Naive thymus-derived CD4-positive, alpha-beta T cell (primary cell): ENCODE results near the gene SMG7. TPM values are rescaled to one million over a fixed set of nuclear protein-coding genes. Genes with fewer than 3 reads are reported as not detected.
A peak's percentile ranks its signal among the peaks of the same experiment; 100 is the strongest.
"Not testable (repeated sequence)": the region's sequence is repeated elsewhere in the genome, so short reads cannot be mapped to it uniquely, and the experiment has no call there.

Experiments used
- ATAC-seq: fragments of 150-1000 bp; cut with Tn5 transposase; 2 replicates; pipeline ENCODE4 v1.10.0; 2021; ENCODE audit warnings: mild to moderate bottlenecking, moderate library complexity
- CTCF ChIA-PET: fragments of 350-600 bp; sonication (Branson Sonifier 250); formaldehyde crosslinking; loops from one replicate; lab custom pipeline; 2021; ENCODE audit warnings: antibody characterized with exemption; lab: Charles Lee
- POLR2A ChIA-PET: fragments of 350-600 bp; sonication (Branson Sonifier 250); formaldehyde crosslinking; loops from one replicate; lab custom pipeline; 2021; ENCODE audit warnings: antibody characterized with exemption, inconsistent platforms; lab: Charles Lee
- DNase-seq, 9 donors: peaks; one replicate each; pipeline versions ENCODE4 v3.0.0 to v3.0.0-alpha.2; 2020 to 2022; ENCODE audit warnings: mixed read lengths in 1 of 9
- H3K27ac ChIP-seq: one replicate; pipeline ENCODE4 v1.7.0; 2013; ENCODE audit warnings: mild to moderate bottlenecking, low read depth, low read length, moderate library complexity
- H3K27me3 ChIP-seq, 2 donors: one replicate each; pipeline ENCODE4 v1.7.0; 2013; ENCODE audit warnings: low read length in 2 of 2, mild to moderate bottlenecking in 2 of 2, moderate library complexity in 2 of 2; ENCODE audit not compliant: control insufficient read depth in 2 of 2, insufficient read depth in 2 of 2
- H3K36me3 ChIP-seq, 3 experiments: 1 replicate in 2 of 3; 2 replicates in 1 of 3; pipeline ENCODE4 v1.7.0; 2013; ENCODE audit warnings: low read length in 3 of 3, mild to moderate bottlenecking in 3 of 3, moderate library complexity in 1 of 3; ENCODE audit not compliant: insufficient read depth in 3 of 3, control insufficient read depth in 2 of 3
- H3K4me1 ChIP-seq, 2 donors: one replicate each; pipeline ENCODE4 v1.7.0; 2013; ENCODE audit warnings: low read length in 2 of 2, mild to moderate bottlenecking in 2 of 2, moderate library complexity in 1 of 2; ENCODE audit not compliant: control insufficient read depth in 2 of 2, insufficient read depth in 2 of 2
- H3K4me3 ChIP-seq: 2 replicates; pipeline ENCODE4 v1.7.0; 2013; ENCODE audit warnings: mild to moderate bottlenecking, low read length
- H3K9me3 ChIP-seq, 3 experiments: 1 replicate in 2 of 3; 2 replicates in 1 of 3; pipeline ENCODE4 v1.7.0; 2013; ENCODE audit warnings: low read length in 3 of 3; ENCODE audit not compliant: control insufficient read depth in 2 of 3
- H3K27ac Mint-ChIP-seq, 9 donors: one replicate each; pipeline ENCODE4 v1.8.0; 2020 to 2022; ENCODE audit warnings: mixed read lengths in 9 of 9, mild to moderate bottlenecking in 8 of 9, moderate library complexity in 5 of 9, inconsistent platforms in 2 of 9
- H3K27me3 Mint-ChIP-seq, 5 donors: one replicate each; pipeline ENCODE4 v1.8.0; 2021 to 2022; ENCODE audit warnings: mixed read lengths in 5 of 5, mild to moderate bottlenecking in 1 of 5
- H3K36me3 Mint-ChIP-seq, 5 donors: one replicate each; pipeline ENCODE4 v1.8.0; 2020 to 2022; ENCODE audit warnings: mixed read lengths in 5 of 5, mild to moderate bottlenecking in 3 of 5, inconsistent platforms in 1 of 5
- H3K4me1 Mint-ChIP-seq, 7 donors: one replicate each; pipeline ENCODE4 v1.8.0; 2020 to 2022; ENCODE audit warnings: mixed read lengths in 7 of 7, mild to moderate bottlenecking in 3 of 7, inconsistent platforms in 1 of 7
- H3K4me3 Mint-ChIP-seq, 10 donors: one replicate each; pipeline ENCODE4 v1.8.0; 2020 to 2022; ENCODE audit warnings: mild to moderate bottlenecking in 10 of 10, mixed read lengths in 10 of 10, moderate library complexity in 6 of 10, inconsistent platforms in 2 of 10
- H3K9me3 Mint-ChIP-seq, 11 donors: one replicate each; pipeline ENCODE4 v1.8.0; 2020 to 2022; ENCODE audit warnings: mixed read lengths in 11 of 11, mild to moderate bottlenecking in 4 of 11, inconsistent platforms in 1 of 11, moderate library complexity in 1 of 11
- intact Hi-C, 2 donors: fragments of 100-400 bp; cut with micrococcal nuclease; formaldehyde crosslinking; loops; one replicate each; pipeline ENCODE4 v1.15.1; 2023
- polyA plus RNA-seq, 2 donors: library from polyadenylated mRNA; unstranded; fragments of 300-500 nt; fragmentation: Illumina TruSeq; gene quantifications; one replicate each; pipeline ENCODE4 v1.2.3, GENCODE V29; 2021
- total RNA-seq, 6 experiments: library from RNA in 5 of 6; stranded (reverse) in 5 of 6; gene quantifications; 1 replicate in 5 of 6; 2 replicates in 1 of 6; pipeline ENCODE4 v1.2.3 and lab custom pipeline; 2021 to 2026

SMG7 gene, protein sequence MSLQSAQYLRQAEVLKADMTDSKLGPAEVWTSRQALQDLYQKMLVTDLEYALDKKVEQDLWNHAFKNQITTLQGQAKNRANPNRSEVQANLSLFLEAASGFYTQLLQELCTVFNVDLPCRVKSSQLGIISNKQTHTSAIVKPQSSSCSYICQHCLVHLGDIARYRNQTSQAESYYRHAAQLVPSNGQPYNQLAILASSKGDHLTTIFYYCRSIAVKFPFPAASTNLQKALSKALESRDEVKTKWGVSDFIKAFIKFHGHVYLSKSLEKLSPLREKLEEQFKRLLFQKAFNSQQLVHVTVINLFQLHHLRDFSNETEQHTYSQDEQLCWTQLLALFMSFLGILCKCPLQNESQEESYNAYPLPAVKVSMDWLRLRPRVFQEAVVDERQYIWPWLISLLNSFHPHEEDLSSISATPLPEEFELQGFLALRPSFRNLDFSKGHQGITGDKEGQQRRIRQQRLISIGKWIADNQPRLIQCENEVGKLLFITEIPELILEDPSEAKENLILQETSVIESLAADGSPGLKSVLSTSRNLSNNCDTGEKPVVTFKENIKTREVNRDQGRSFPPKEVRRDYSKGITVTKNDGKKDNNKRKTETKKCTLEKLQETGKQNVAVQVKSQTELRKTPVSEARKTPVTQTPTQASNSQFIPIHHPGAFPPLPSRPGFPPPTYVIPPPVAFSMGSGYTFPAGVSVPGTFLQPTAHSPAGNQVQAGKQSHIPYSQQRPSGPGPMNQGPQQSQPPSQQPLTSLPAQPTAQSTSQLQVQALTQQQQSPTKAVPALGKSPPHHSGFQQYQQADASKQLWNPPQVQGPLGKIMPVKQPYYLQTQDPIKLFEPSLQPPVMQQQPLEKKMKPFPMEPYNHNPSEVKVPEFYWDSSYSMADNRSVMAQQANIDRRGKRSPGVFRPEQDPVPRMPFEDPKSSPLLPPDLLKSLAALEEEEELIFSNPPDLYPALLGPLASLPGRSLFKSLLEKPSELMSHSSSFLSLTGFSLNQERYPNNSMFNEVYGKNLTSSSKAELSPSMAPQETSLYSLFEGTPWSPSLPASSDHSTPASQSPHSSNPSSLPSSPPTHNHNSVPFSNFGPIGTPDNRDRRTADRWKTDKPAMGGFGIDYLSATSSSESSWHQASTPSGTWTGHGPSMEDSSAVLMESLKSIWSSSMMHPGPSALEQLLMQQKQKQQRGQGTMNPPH
- 10 to 100 TPM; 50.2 to 87.7 (median 60.1) TPM for total RNA-seq
- polyA plus RNA-seq: 10 to 100 TPM; 24.7 to 35.0 TPM
- 47.0 reads per million, percentile 70 among the genes with 10 or more reads in this experiment for total RNA-seq (lab: John Stamatoyannopoulos, UW)

DNA sequence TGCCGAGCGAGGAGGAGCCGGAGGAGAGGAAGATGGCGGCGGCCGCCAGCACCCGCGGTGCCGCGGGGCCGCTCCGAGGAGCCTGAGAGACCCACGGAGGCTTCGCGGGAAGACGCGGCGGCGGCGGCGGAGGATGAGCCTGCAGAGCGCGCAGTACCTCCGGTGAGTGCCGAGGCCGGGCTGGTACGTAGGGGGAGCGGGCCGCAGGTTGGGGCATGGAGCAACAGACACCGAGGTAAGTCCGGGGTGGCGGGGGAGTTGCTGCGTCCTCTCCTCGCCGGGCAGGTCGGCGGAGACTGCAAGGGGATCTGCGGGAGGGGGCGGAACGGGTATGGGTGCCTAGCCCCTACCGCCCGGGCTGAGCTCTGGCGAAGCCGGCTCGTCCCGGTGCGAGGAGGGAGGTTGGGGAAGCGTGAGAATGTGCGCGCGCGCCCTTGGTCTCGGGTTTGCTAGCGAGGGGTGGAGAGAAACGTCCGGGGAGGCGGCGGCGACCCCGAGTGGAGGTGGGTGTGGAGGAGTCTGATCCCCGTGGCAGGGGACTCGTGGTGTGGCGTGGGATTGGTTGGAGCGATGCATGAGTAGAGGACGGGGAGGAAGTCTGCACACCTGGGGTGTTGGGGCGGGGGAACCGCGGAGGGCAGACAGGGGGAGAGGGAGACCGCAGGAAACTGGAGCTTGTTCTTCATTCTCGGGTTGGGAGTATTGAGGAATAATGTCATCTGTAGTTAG is at the start of gene SMG7:
SMG7 (plus strand) TSS at position 12 of the 729 bp plus-strand sequence; CDS start at position 134, 122 bp downstream.
- Histone ChIP-seq H3K27me3 (no peaks in the 10 kb centered on the region), H3K36me3 (peaks cover 0 to 12% (median 0%) of the 10 kb centered on the region in 3 experiments), H3K4me3 (peak within 1 kb of the TSS; percentile 74), H3K4me1 (peaks cover 19 to 41% of the 10 kb centered on the region in 2 donors), H3K9me3 (no peaks in the 10 kb centered on the region), H3K27ac (peak within 1 kb of the TSS; percentile 90)
- Mint-ChIP-seq H3K4me1 (peaks cover 3 to 32% (median 15%) of the 10 kb centered on the region in 7 donors), H3K27ac (peak within 1 kb of the TSS in 8 of 9 donors; percentile 97 to 100 (median 99)), H3K9me3 (peaks cover 0 to 6% (median 0%) of the 10 kb centered on the region in 11 donors), H3K4me3 (peak within 1 kb of the TSS; percentile 94 to 100 (median 98)), H3K27me3 (peaks cover 0 to 4% (median 0%) of the 10 kb centered on the region in 5 donors), H3K36me3 (peaks cover 0 to 8% (median 0%) of the 10 kb centered on the region in 5 donors)
- intact Hi-C loops: loop anchor here (1.0 to 5.0 kb wide), 13 partner anchors 9 to 1845 kb away; partner anchors contain the start of genes ARPC5 (in 2 of the 2), RNF2 (in 2 of the 2), TSEN15 (in 2 of the 2) and GLUL (in 1 of the 2)
- DNase-seq (peak in 2 of 9 donors; percentile 44 to 71), ATAC-seq (peak; percentile 1)
- ChIA-PET POLR2A (interaction anchor here (1.1 to 2.2 kb wide), 3 partner anchors 24 to 161 kb away, joined by 3 to 10 read pairs (median 3); no protein-coding TSS in a partner anchor), CTCF (interaction anchor here (0.6 to 1.6 kb wide), 2 partner anchors 38 to 161 kb away, joined by 3 read pairs; no protein-coding TSS in a partner anchor)

DNA sequence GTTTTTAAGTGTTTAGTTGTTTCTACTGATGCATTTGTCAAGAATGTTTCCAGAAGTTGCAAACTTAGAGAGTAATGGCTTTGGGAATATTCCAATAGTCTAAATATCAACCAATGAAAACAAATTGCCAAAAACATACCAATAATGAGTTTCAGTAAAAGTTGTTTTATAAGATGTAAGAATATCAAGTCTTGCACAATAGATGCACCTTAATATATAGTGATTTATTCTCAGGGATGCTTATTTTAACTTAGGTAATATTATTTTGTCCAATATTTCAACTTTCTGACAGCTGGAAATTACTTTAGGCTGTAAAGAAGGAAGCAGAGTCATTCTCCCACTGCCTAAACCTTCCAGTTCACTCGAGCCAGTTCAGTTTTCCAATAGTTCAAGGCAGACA is 48.8 kb upstream of the SMG7 start:
- Mint-ChIP-seq H3K9me3 (peaks cover 0 to 6% (median 0%) of the 10 kb centered on the region in 11 donors), H3K27ac (no peak overlapping the region), H3K36me3 (peaks cover 0 to 5% (median under 1%) of the 10 kb centered on the region in 5 donors), H3K4me1 (peaks cover 3 to 5% (median 3%) of the 10 kb centered on the region in 7 donors), H3K4me3 (no peak overlapping the region), H3K27me3 (peaks cover 33 to 53% (median 42%) of the 10 kb centered on the region in 5 donors)
- no peaks in the 10 kb centered on the region for H3K9me3 ChIP-seq
- ATAC-seq: no peak
- CTCF ChIA-PET: no interaction called here
- intact Hi-C loops: no loop called here
- peaks cover 4 to 7% of the 10 kb centered on the region in 2 donors for H3K27me3 ChIP-seq
- H3K36me3 ChIP-seq: no peaks in the 10 kb centered on the region
- POLR2A ChIA-PET: no interaction called here
- peaks cover 0 to under 1% of the 10 kb centered on the region in 2 donors for H3K4me1 ChIP-seq
- H3K4me3 ChIP-seq: no peak overlapping the region
- DNase-seq: no peak
- no peak overlapping the region for H3K27ac ChIP-seq

DNA sequence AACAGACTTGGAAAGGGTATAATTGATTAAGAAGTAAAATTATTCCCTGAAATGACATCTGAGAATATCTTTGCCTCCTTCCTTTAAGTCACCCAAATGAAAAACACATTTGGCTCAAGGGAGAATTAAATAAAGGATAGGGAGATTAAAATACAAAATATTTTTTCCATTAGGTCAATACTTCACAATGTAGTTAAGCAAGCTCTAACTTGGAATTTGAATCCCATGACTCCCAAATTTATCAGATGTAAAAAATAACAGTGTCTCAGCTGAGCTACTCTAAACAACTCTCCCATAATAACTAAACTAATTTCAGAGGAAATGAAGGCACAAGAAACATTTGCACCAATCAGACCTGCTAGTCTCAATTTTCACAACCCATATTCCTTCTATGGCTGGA is 47.6 kb upstream of the SMG7 start:
- Mint-ChIP-seq H3K27me3 (peaks cover 28 to 51% (median 44%) of the 10 kb centered on the region in 5 donors), H3K36me3 (peaks cover 0 to under 1% (median 0%) of the 10 kb centered on the region in 5 donors), H3K4me1 (peaks cover 0 to 3% (median 0%) of the 10 kb centered on the region in 7 donors), H3K4me3 (no peak overlapping the region), H3K9me3 (peaks cover 0 to 6% (median 0%) of the 10 kb centered on the region in 11 donors), H3K27ac (no peak overlapping the region)
- peaks cover 2 to 6% of the 10 kb centered on the region in 2 donors for H3K27me3 ChIP-seq
- intact Hi-C loops: no loop called here
- no peaks in the 10 kb centered on the region for H3K4me1 ChIP-seq
- H3K4me3 ChIP-seq: no peak overlapping the region
- DNase-seq (no peak), ATAC-seq (no peak)
- ChIA-PET POLR2A (no interaction called here), CTCF (interaction anchor here (0.7 kb wide), 1 partner anchor 505 kb away, joined by 3 read pairs; no protein-coding TSS in a partner anchor)
- no peaks in the 10 kb centered on the region for H3K36me3 ChIP-seq
- no peaks in the 10 kb centered on the region for H3K9me3 ChIP-seq
- H3K27ac ChIP-seq: no peak overlapping the region

DNA sequence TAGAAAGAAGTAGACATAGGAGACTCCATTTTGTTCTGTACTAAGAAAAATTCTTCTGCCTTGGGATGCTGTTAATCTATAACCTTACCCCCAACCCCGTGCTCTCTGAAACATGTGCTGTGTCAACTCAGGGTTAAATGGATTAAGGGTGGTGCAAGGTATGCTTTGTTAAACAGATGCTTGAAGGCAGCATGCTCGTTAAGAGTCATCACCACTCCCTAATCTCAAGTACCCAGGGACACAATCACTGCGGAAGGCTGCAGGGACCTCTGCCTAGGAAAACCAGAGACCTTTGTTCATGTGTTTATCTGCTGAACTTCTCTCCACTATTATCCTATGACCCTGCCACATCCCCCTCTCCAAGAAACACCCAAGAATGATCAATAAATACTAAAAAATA is 44.7 kb upstream of the SMG7 start:
- H3K27ac ChIP-seq, H3K36me3 Mint-ChIP-seq, H3K36me3 ChIP-seq, H3K9me3 Mint-ChIP-seq, H3K27me3 ChIP-seq, H3K4me1 ChIP-seq, H3K4me1 Mint-ChIP-seq, H3K27ac Mint-ChIP-seq, H3K4me3 ChIP-seq, ATAC-seq, DNase-seq, H3K4me3 Mint-ChIP-seq, CTCF ChIA-PET, intact Hi-C loops, H3K9me3 ChIP-seq, POLR2A ChIA-PET: not testable (repeated sequence)
- H3K27me3 Mint-ChIP-seq: peaks cover 21 to 45% (median 32%) of the 10 kb centered on the region in 5 donors

DNA sequence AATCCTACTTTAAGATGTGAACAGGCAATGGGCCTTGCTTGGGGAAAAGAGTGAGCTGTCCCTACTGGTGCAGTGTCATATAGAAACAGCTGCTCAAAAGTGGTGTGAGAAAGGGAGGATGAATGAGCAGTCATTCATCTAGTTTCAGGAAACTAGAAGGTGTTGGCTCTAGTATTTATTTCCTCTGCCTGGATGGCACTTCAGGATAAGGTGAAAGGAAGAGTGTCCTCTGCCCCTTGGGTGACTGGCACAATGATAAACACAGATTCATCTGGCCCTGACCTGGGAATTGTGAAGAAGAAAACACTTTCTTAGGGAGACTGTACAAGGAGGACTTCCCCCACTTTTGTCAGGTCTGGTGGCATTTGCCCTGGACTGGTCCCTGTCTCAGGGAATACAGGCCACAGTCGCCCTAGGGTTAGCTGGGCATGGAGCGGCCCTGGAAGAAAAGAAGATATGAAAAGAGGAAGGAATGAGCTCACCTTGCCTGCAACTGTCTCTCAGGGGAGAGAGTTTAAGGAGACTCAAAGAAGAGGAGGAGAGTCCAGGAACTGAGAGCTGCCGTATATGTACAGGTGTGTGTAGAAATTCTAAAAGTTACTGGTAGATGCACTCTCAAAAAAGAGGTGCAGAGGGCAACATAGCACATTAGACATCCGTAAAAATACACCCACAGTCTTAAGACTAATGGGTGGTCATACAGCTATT is 40.3 kb upstream of the SMG7 start:
- POLR2A ChIA-PET: no interaction called here
- no peak overlapping the region for H3K4me3 Mint-ChIP-seq
- no peak for ATAC-seq
- H3K4me1 Mint-ChIP-seq: no peaks in the 10 kb centered on the region
- H3K27ac Mint-ChIP-seq: peak overlapping the region in 1 of 9 donors; percentile 23
- Histone ChIP-seq H3K27me3 (no peaks in the 10 kb centered on the region), H3K36me3 (no peaks in the 10 kb centered on the region), H3K4me1 (no peaks in the 10 kb centered on the region), H3K27ac (no peak overlapping the region), H3K4me3 (no peak overlapping the region), H3K9me3 (no peaks in the 10 kb centered on the region)
- no peaks in the 10 kb centered on the region for H3K36me3 Mint-ChIP-seq
- H3K27me3 Mint-ChIP-seq: peaks cover 24 to 46% (median 34%) of the 10 kb centered on the region in 5 donors
- intact Hi-C loops: no loop called here
- no peaks in the 10 kb centered on the region for H3K9me3 Mint-ChIP-seq
- no peak for DNase-seq
- CTCF ChIA-PET: no interaction called here
